Breast epithelium (tissue), 4 donors: ENCODE data around the gene RPS25. TPM values are rescaled to one million over a fixed set of nuclear protein-coding genes. Genes with fewer than 3 reads are reported as not detected.

Experiments
- DNase-seq, 2 donors: peaks; one replicate each; pipeline ENCODE4 v3.0.0-alpha.2; 2019; ENCODE audit warnings: low spot score in 2 of 2
- H3K27ac ChIP-seq, 2 donors: fragments of 200-600 bp; sonication (generic) in 1 of 2; one replicate each; pipeline ENCODE4 v1.5.1; 2016 to 2019; ENCODE audit warnings: mild to moderate bottlenecking in 1 of 2
- H3K27me3 ChIP-seq, 2 donors: fragments of 200-600 bp; sonication (generic) in 1 of 2; one replicate each; pipeline versions ENCODE4 v1.5.1 to v1.6.0; 2017 to 2019; ENCODE audit warnings: control low read depth in 1 of 2, mild to moderate bottlenecking in 1 of 2
- H3K36me3 ChIP-seq: fragments of 200-600 bp; one replicate; pipeline ENCODE4 v1.5.1; 2019
- H3K4me1 ChIP-seq, 2 donors: fragments of 200-600 bp; sonication (generic); one replicate each; pipeline ENCODE4 v1.5.1; 2016 to 2019; ENCODE audit warnings: control low read depth in 1 of 2
- H3K4me3 ChIP-seq, 3 donors: fragments of 200-600 bp; sonication (generic); 1 replicate in 2 of 3; 2 replicates in 1 of 3; pipeline ENCODE4 v1.5.1; 2016 to 2019; ENCODE audit warnings: mild to moderate bottlenecking in 3 of 3, moderate library complexity in 2 of 3
- H3K9me3 ChIP-seq, 2 donors: fragments of 200-600 bp; sonication (generic) in 1 of 2; one replicate each; pipeline ENCODE4 v1.5.1; 2016 to 2019; ENCODE audit warnings: control low read depth in 1 of 2
- CTCF ChIP-seq, 3 donors: fragments of 450-650 bp; IDR thresholded peaks; one replicate each; pipeline ENCODE4 v1.5.1; 2016 to 2017; ENCODE audit warnings: antibody characterized with exemption in 3 of 3, mild to moderate bottlenecking in 3 of 3, moderate library complexity in 3 of 3
- POLR2A ChIP-seq: fragments of 450-650 bp; IDR thresholded peaks from one replicate; pipeline ENCODE4 v1.6.1; 2016; ENCODE audit warnings: antibody characterized with exemption, mild to moderate bottlenecking, moderate library complexity
- POLR2AphosphoS5 ChIP-seq, 3 donors: sonication (generic); formaldehyde crosslinking; IDR thresholded peaks; one replicate each; pipeline ENCODE4 v1.6.1; 2017; ENCODE audit warnings: antibody characterized with exemption in 3 of 3
- intact Hi-C: fragments of 100-400 bp; cut with DNase I; formaldehyde crosslinking; loops from one replicate; pipeline ENCODE4 v1.15.1; 2023; ENCODE audit warnings: low total_unique reads
- total RNA-seq, 3 donors: library from RNA; depleted of rRNA; stranded (reverse); fragments of >200 nt; gene quantifications; one replicate each; pipeline ENCODE4 v1.1.0, GENCODE V29; 2016

The RPS25 gene
- total RNA-seq, 3 donors from 2014 or later, result 1,984 to 3,403 (median 2,926) TPM

GRCh38 chr11:119011476-119012053 lies 6.6 kb downstream of the RPS25 start:
- TF ChIP-seq POLR2A (no peak), POLR2AphosphoS5 (IDR thresholded peaks at IDR 0.05) (no peak), CTCF (IDR thresholded peaks at IDR 0.05) (no peak)
- DNase-seq, result no peak
- Histone ChIP-seq H3K9me3 (no peaks in the 10 kb centered on the region), H3K4me3 (no peak overlapping the region), H3K36me3 (peaks cover 3% of the 10 kb centered on the region), H3K27ac (no peak overlapping the region), H3K4me1 (no peaks in the 10 kb centered on the region), H3K27me3 (no peaks in the 10 kb centered on the region)
- intact Hi-C loops, result no loop called here

GRCh38 chr11:119006656-119007055 lies 11.5 kb downstream of the RPS25 start:
- Histone ChIP-seq H3K27ac (no peak overlapping the region), H3K27me3 (no peaks in the 10 kb centered on the region), H3K9me3 (no peaks in the 10 kb centered on the region), H3K36me3 (no peaks in the 10 kb centered on the region), H3K4me1 (no peaks in the 10 kb centered on the region), H3K4me3 (no peak overlapping the region)
- intact Hi-C loops, result no loop called here
- TF ChIP-seq POLR2AphosphoS5 (IDR thresholded peaks at IDR 0.05), result no peak
- no peak for TF ChIP-seq POLR2A
- TF ChIP-seq CTCF (IDR thresholded peaks at IDR 0.05), result no peak
- DNase-seq, result no peak

- no peak for DNase-seq
- no peak overlapping the region for H3K4me3 ChIP-seq
- H3K27me3 ChIP-seq, result no peaks in the 10 kb centered on the region
- H3K36me3 ChIP-seq, result no peaks in the 10 kb centered on the region
- no peaks in the 10 kb centered on the region for H3K9me3 ChIP-seq
- TF ChIP-seq POLR2AphosphoS5 (IDR thresholded peaks at IDR 0.05) (no peak), CTCF (IDR thresholded peaks at IDR 0.05) (no peak), POLR2A (no peak)
- H3K27ac ChIP-seq, result no peak overlapping the region
- intact Hi-C loops, result no loop called here
- H3K4me1 ChIP-seq, result peaks cover 4 to 6% of the 10 kb centered on the region in 2 donors
These were observed 17.2 kb downstream of the RPS25 start for GRCh38 chr11:119000906-119001305.

- intact Hi-C loops, result loop anchor here (1.0 kb wide), 1 partner anchor 9 kb away; no protein-coding TSS in a partner anchor
- TF ChIP-seq POLR2AphosphoS5 (IDR thresholded peaks at IDR 0.05) (no peak), POLR2A (no peak), CTCF (IDR thresholded peaks at IDR 0.05) (no peak)
- H3K27ac ChIP-seq, result peak overlapping the region; percentile 81 to 90
These were observed 19.3 kb downstream of the RPS25 start for GRCh38 chr11:118998822-118999221.

GRCh38 chr11:118998388-118998717 lies 19.8 kb downstream of the RPS25 start:
- no peak for DNase-seq
- H3K4me1 ChIP-seq, result peaks cover 4 to 6% of the 10 kb centered on the region in 2 donors
- no peaks in the 10 kb centered on the region for H3K9me3 ChIP-seq
- intact Hi-C loops, result loop anchor here (1.0 kb wide), 1 partner anchor 8 kb away; no protein-coding TSS in a partner anchor
- H3K27me3 ChIP-seq, result no peaks in the 10 kb centered on the region
- no peaks in the 10 kb centered on the region for H3K36me3 ChIP-seq
- peak overlapping the region; percentile 81 to 90 for H3K27ac ChIP-seq
- peak overlapping the region; percentile 81 to 83 (median 81) for H3K4me3 ChIP-seq
- TF ChIP-seq POLR2AphosphoS5 (IDR thresholded peaks at IDR 0.05), result no peak
- no peak for TF ChIP-seq POLR2A
- no peak for TF ChIP-seq CTCF (IDR thresholded peaks at IDR 0.05)

More at GRCh38 chr11:118998822-118999221, 19.3 kb downstream of the RPS25 start:
- Histone ChIP-seq H3K36me3 (no peaks in the 10 kb centered on the region), H3K4me1 (peaks cover 4 to 6% of the 10 kb centered on the region in 2 donors), H3K27me3 (no peaks in the 10 kb centered on the region), H3K9me3 (no peaks in the 10 kb centered on the region), H3K4me3 (peak overlapping the region; percentile 81 to 83 (median 81))
- peak in 1 of 2 donors; percentile 47 for DNase-seq
